Upper lobe of left lung (tissue), 4 donors: ENCODE measurements around the gene CBX5.
"Not testable (repeated sequence)": the region's sequence is repeated elsewhere in the genome, so short reads cannot be mapped to it uniquely, and the experiment has no call there.

ENCODE experiments used
- CTCF ChIP-seq, 6 experiments: fragments of 450-650 bp in 4 of 6; fragments of 200-600 bp in 2 of 6; sonication (generic) in 2 of 6; IDR thresholded peaks; one replicate each; pipeline ENCODE4 v1.5.1; 2016 to 2019; ENCODE audit warnings: antibody characterized with exemption in 6 of 6
- POLR2A ChIP-seq, 4 donors: fragments of 450-650 bp; IDR thresholded peaks; one replicate each; pipeline ENCODE4 v1.5.1; 2016 to 2017; ENCODE audit warnings: antibody characterized with exemption in 4 of 4, mild to moderate bottlenecking in 2 of 4

GRCh38 chr12:54284070-54284780 lies 4.3 kb upstream of the CBX5 start:
- not testable (repeated sequence) for TF ChIP-seq CTCF, POLR2A (IDR thresholded peaks at IDR 0.05)
